Activated CD4-positive, alpha-beta T cell treated with anti-CD3 and anti-CD28 coated beads for 24 hours (primary cell): ENCODE data around the gene PAQR6.
A peak's percentile ranks its signal among the peaks of the same experiment; 100 is the strongest.

Experiments used
- DNase-seq, 2 donors: peaks; one replicate each; pipeline ENCODE4 v3.0.0-alpha.2; 2020; ENCODE audit warnings: low read depth in 2 of 2

Gene PAQR6

GRCh38 chr1:156247460-156248322 is at the start of gene PAQR6:
Gene PAQR6, minus strand, starts transcription at chr1:156248056. Its CDS starts 1,325 bp downstream, at chr1:156246731.
- no peak for DNase-seq

- DNase-seq, result peak in 1 of 2 donors; percentile 35
Observed at GRCh38 chr1:156295391-156295947, 47.6 kb upstream of the PAQR6 start, which contains the start of gene GLMP. Gene GLMP, minus strand, starts transcription at chr1:156295679. Its CDS starts 34 bp downstream, at chr1:156295645.

- DNase-seq, result no peak
Observed at GRCh38 chr1:156293895-156294294, 46.0 kb upstream of the PAQR6 start.

GRCh38 chr1:156293098-156293434 is 45.2 kb upstream of the PAQR6 start:
- no peak for DNase-seq

- DNase-seq, result no peak
Observed at GRCh38 chr1:156291226-156292061, 43.6 kb upstream of the PAQR6 start.

- DNase-seq, result no peak
Observed at GRCh38 chr1:156289857-156290256, 42.0 kb upstream of the PAQR6 start.

GRCh38 chr1:156286061-156286460 is 38.2 kb upstream of the PAQR6 start:
- no peak for DNase-seq

- DNase-seq, result no peak
Observed at GRCh38 chr1:156285437-156285836, 37.6 kb upstream of the PAQR6 start.

- no peak for DNase-seq
Observed at GRCh38 chr1:156284757-156285156, 36.9 kb upstream of the PAQR6 start.

- DNase-seq, result no peak
Observed at GRCh38 chr1:156284112-156284511, 36.3 kb upstream of the PAQR6 start, which contains the start of gene TMEM79. Gene TMEM79, plus strand, starts transcription at chr1:156284325. Its CDS starts 902 bp downstream, at chr1:156285227.

GRCh38 chr1:156283521-156283920 is 35.7 kb upstream of the PAQR6 start:
- DNase-seq, result no peak

- DNase-seq, result peak; percentile 88 to 92
Observed at GRCh38 chr1:156282479-156283222, 34.8 kb upstream of the PAQR6 start, which contains the start of gene SMG5. Gene SMG5, minus strand, starts transcription at chr1:156282825. Its CDS starts 145 bp downstream, at chr1:156282680.

- DNase-seq, result no peak
Observed at GRCh38 chr1:156281693-156282478, 34.0 kb upstream of the PAQR6 start.

- peak; percentile 33 to 43 for DNase-seq
Observed at GRCh38 chr1:156281281-156281680, 33.4 kb upstream of the PAQR6 start.

GRCh38 chr1:156279837-156280236 is 32.0 kb upstream of the PAQR6 start:
- no peak for DNase-seq

GRCh38 chr1:156276966-156277381 is 29.1 kb upstream of the PAQR6 start:
- DNase-seq, result no peak

- DNase-seq, result no peak
Observed at GRCh38 chr1:156276532-156276931, 28.7 kb upstream of the PAQR6 start.

- no peak for DNase-seq
Observed at GRCh38 chr1:156270314-156270713, 22.5 kb upstream of the PAQR6 start.

- no peak for DNase-seq
Observed at GRCh38 chr1:156268336-156268735, 20.5 kb upstream of the PAQR6 start.

- DNase-seq, result no peak
Observed at GRCh38 chr1:156266051-156266450, 18.2 kb upstream of the PAQR6 start.

- DNase-seq, result no peak
Observed at GRCh38 chr1:156263288-156263655, 15.4 kb upstream of the PAQR6 start.
